Large intestine (tissue), 3 donors: ENCODE measurements around the gene FMNL1. TPM values are rescaled to one million over a fixed set of nuclear protein-coding genes. Genes with fewer than 3 reads are reported as not detected.
A peak's percentile ranks its signal among the peaks of the same experiment; 100 is the strongest.
"Not testable (repeated sequence)": the region's sequence is repeated elsewhere in the genome, so short reads cannot be mapped to it uniquely, and the experiment has no call there.

ENCODE experiments used
- DNase-seq, 2 donors: peaks; one replicate each; pipeline versions ENCODE4 v3.0.0 to v3.0.0-alpha.2; 2013
- H3K27ac ChIP-seq: one replicate; pipeline ENCODE4 v1.5.1; 2013; ENCODE audit warnings: low read length
- H3K27me3 ChIP-seq: 2 replicates; pipeline ENCODE4 v1.6.1; 2013; ENCODE audit warnings: low read length; ENCODE audit not compliant: control insufficient read depth, insufficient read depth
- H3K36me3 ChIP-seq: 2 replicates; pipeline ENCODE4 v1.6.1; 2013; ENCODE audit warnings: low read length; ENCODE audit not compliant: control insufficient read depth, insufficient read depth
- H3K4me1 ChIP-seq: one replicate; pipeline ENCODE4 v1.6.1; 2013; ENCODE audit warnings: low read length; ENCODE audit not compliant: control insufficient read depth, insufficient read depth
- H3K4me3 ChIP-seq: one replicate; pipeline ENCODE4 v1.5.1; 2013; ENCODE audit warnings: low read length
- H3K9me3 ChIP-seq: one replicate; pipeline ENCODE4 v1.6.1; 2013; ENCODE audit warnings: mild to moderate bottlenecking, low read depth, low read length, moderate library complexity; ENCODE audit not compliant: control insufficient read depth
- WGBS: methylation state at CpG from one replicate; pipeline ENCODE4 v1.1.5; 2013; ENCODE audit warnings: low lambda C conversion rate; ENCODE audit not compliant: insufficient coverage; 5-methylcytosine and 5-hydroxymethylcytosine counted together
- polyA plus RNA-seq: library from polyadenylated mRNA; unstranded; fragments of 120-200 nt; gene quantifications from one replicate; pipeline ENCODE4 v1.2.1, GENCODE V29; 2013

The FMNL1 gene
- polyA plus RNA-seq, 1 donor, result 8.5 TPM

DNA sequence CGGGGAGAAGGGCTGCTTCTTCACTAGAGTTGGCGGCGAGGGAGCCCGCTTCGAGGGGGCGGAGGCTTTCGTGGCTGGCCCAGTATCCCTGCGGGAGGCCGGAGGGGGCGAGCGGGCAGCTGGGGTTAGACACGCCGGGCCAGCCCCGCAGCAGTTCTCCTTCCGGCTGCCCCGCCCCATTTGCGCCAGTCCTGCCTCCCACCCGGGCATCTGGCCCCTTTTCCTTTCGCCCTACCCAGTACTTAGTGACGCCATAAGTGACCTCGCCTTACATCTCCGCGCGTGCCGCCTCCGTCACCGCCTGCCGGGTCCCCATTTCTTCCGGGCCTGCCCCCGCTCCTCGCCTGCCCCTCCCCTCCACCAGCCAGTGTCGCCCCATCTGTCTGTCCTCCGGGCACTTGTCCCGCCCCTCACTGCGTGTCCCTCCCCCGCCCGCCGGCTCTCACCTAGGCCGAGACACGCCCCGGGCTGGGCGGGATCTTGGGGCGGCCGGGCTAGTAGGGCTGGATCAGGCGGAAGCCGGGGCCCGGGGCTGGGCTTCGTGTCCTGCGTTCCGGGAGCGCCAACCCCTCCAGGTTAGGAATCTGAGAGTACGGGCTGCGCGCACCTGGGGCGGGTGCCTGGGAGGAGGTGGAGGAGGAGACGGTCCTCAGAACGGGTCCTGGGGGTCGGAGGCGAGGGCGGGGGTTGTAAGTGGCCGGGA lies 25.9 kb downstream of the FMNL1 start:
- H3K36me3 ChIP-seq, result no peaks in the 10 kb centered on the region
- no peaks in the 10 kb centered on the region for H3K9me3 ChIP-seq
- H3K4me1 ChIP-seq, result peaks cover 7% of the 10 kb centered on the region
- peak; percentile 90 to 98 for DNase-seq
- peaks cover 12% of the 10 kb centered on the region for H3K27me3 ChIP-seq
- peak overlapping the region; percentile 68 for H3K4me3 ChIP-seq
- no CpG with 5 or more reads among the region's 61 CpGs for WGBS
- peak overlapping the region; percentile 73 for H3K27ac ChIP-seq

DNA sequence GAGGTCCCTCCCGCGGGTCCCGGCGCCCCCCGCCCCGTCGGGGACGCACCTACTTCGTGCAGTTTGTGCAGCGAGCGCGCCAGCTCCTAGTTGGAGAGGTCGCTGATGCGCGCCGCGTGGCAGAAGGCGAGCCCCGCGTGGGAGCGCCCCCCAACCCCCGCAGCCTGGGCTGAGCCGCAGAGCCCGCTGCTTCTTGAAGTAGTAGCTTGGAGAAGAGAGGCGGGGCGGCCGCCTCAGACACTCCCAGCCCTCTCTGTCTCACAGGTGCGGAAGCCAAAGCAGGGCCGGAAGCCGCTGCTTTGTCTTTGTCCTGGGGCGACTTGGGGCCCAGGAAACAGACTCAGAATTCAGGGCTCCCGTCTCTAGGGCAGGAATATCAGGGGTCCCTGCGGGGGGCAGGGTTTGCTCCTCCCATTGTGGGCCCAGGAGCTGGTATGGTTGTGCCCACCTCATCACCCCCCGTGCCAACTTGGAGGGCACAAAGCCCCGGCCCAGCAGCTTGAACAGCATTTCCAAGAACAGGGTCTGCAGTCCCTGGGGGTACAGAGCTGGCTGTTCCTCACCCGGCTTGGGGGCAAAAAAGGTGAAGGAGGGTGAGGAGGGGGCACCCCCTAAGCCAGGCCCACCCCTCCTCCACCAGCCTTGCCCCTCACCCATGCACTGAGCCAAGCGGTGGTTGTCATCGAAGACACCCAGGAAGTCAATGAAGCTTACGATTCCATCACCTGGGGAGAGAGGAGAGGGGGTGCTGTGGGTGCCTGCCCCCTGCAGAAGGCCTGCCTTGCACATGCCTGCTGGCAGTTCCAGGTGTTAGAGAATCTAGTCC lies 26.7 kb downstream of the FMNL1 start:
- DNase-seq, result peak in 1 of 2 donors; percentile 78
- WGBS, result no CpG with 5 or more reads among the region's 39 CpGs
- peaks cover 7% of the 10 kb centered on the region for H3K4me1 ChIP-seq

DNA sequence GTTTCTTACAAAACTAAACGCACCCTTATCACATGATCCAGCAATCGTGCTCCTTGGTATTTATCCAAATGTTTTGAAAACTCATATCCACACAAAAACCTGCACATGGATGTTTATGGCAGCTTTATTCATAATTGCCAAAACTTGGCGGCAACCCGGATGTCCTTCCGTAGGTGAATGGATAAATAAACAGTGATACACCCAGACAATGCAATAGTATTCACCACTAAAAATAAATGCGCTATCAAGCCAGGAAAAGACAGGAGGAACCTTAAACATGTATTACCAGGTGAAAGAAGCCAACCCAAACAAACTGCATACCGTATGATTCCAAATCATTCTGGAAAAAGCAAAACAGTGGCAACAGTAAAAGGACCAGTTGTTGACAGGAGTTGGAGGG lies 30.2 kb downstream of the FMNL1 start:
- Histone ChIP-seq H3K4me3 (no peak overlapping the region), H3K9me3 (no peaks in the 10 kb centered on the region), H3K36me3 (no peaks in the 10 kb centered on the region), H3K27me3 (peaks cover under 1% of the 10 kb centered on the region), H3K4me1 (peaks cover under 1% of the 10 kb centered on the region), H3K27ac (no peak overlapping the region)
- no peak for DNase-seq
- WGBS, result 100% methylated on average over 2 of the region's 7 CpGs

More for the DNA sequence above, 26.7 kb downstream of the FMNL1 start:
- peak overlapping the region; percentile 68 for H3K4me3 ChIP-seq
- H3K27me3 ChIP-seq, result peaks cover 12% of the 10 kb centered on the region
- H3K36me3 ChIP-seq, result no peaks in the 10 kb centered on the region
- no peaks in the 10 kb centered on the region for H3K9me3 ChIP-seq
- peak overlapping the region; percentile 73 for H3K27ac ChIP-seq

DNA sequence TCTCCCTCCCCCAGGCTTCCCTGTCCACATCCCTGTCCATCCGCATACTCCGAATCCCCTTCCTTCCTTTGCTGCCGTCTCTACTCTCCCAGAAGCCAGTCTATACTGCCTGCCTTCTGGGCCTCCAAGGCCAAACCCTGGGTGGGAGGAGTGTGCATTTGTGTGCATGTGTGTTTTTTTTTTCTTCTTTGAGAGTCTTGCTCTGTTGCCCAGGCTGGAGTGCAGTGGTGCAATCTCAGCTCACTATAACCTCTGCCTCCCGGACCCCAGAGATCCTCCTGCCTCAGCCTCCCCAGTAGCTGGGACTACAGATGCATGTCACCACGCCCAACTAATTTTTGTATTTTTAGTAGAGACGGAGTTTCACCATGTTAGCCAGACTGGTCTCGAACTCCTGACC lies 31.6 kb downstream of the FMNL1 start:
- not testable (repeated sequence) for H3K9me3 ChIP-seq, H3K27ac ChIP-seq, H3K4me1 ChIP-seq, DNase-seq, H3K27me3 ChIP-seq, H3K4me3 ChIP-seq, H3K36me3 ChIP-seq
- WGBS, result 94% methylated on average over 2 of the region's 7 CpGs

DNA sequence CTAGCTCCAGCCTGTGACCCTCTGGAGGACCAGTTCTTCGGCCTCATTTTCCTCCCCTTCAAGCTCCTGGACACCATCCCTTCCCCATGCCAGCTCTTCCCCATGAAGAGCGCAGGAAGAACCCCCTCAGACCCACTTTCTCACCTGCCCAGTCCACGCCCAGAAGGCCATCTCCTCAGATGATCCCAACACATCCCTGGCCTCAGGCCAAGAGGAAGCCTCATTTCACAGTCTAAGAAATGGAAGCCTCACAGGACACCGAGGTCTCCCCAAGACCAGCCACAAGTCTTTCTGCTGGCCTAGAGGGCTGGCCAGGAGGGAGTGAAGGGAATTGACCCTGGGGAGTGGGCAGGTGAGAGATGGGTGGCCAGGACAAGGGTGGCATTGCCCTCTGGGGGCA lies 32.2 kb downstream of the FMNL1 start:
- Histone ChIP-seq H3K36me3 (no peaks in the 10 kb centered on the region), H3K4me3 (no peak overlapping the region), H3K4me1 (no peaks in the 10 kb centered on the region), H3K27me3 (no peaks in the 10 kb centered on the region), H3K27ac (no peak overlapping the region), H3K9me3 (no peaks in the 10 kb centered on the region)
- no CpG with 5 or more reads among the region's 4 CpGs for WGBS
- no peak for DNase-seq

DNA sequence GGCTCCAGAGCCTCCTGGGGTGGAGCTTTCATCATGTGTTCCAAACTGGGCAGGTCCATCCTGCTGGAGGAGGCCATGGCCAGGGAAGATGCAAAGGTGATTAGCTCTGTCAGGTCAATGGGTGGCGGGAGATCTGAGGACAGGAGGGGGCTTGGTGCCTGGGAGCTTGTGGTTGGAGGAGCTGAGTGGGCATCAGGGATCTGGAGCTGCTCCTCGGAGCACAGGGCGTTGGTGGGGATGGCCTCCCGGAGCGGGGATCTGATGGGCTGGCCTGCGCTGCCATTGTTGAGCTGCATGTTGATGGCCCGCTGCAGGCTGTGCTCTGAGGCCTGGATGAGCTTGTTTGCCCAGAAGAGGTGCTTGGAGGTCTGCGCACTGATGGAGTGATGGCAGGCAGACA lies 33.7 kb downstream of the FMNL1 start:
- DNase-seq, result no peak

DNA sequence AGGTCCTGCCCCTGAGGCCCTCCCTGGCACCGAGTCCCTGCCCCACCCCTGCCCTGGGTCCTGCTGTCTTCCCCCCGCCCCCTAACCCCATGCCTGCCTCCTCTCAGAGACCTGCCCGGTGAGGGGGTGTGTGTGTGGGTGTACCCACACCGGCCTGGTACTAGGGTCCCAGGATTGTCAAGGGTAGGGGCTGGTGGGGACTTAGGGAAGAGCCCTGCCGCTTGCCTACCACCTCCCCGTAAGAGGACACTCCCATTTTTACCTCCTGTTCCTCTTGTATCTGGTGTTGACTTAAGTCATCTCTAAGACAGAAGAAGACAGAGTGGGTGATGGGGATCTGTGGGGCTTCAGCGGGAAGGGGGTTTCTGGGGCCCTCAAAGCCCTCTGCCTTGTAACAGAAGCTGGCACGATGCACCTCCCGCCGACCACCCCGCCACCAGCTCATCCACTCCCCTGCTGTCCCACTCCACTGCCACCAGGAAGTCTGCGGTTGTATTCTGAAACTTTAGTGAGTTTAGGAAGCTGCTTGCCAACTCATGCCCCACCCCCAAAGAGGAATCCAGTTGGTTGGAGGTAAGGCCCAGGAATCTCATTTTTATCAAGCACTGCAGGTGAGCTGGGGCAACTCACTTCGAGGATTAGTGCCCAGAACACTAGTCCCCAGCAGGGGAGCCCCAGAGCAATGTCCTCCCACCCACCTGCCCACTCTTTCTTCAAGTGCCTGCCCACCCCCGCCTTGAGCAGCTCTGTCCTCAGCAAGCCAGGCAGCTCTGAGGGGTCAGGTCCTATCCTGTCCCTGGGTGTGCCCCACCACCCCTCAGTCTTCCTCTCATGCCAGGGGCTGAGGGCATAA lies 34.7 kb downstream of the FMNL1 start:
- Histone ChIP-seq H3K4me1 (no peaks in the 10 kb centered on the region), H3K27me3 (no peaks in the 10 kb centered on the region), H3K9me3 (no peaks in the 10 kb centered on the region), H3K4me3 (no peak overlapping the region), H3K36me3 (no peaks in the 10 kb centered on the region), H3K27ac (no peak overlapping the region)
- DNase-seq, result no peak
- no CpG with 5 or more reads among the region's 14 CpGs for WGBS

More for the DNA sequence above, 33.7 kb downstream of the FMNL1 start:
- no CpG with 5 or more reads among the region's 8 CpGs for WGBS
- H3K27me3 ChIP-seq, result no peaks in the 10 kb centered on the region
- H3K27ac ChIP-seq, result no peak overlapping the region
- no peaks in the 10 kb centered on the region for H3K4me1 ChIP-seq
- H3K9me3 ChIP-seq, result no peaks in the 10 kb centered on the region
- no peak overlapping the region for H3K4me3 ChIP-seq
- H3K36me3 ChIP-seq, result no peaks in the 10 kb centered on the region

DNA sequence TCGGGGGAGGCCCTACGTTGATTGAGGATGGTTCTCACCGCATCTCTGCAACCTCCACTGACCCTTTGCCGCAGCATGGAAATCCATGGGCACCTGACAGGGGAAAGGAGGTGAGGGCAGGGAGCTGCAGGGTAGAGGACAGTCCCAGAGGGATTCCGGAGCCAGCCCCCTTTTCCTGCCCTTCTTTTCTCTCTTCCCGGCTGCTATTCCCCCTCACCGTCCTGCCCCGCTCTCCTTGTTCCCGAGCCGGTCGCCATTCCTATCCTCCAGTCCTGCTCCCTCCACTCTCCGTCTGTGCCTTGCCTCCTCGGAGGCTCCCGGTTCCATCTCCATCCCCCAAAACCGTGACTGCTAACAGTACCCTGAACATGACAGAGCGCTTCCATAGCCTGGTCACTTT lies 35.4 kb downstream of the FMNL1 start:
- H3K27me3 ChIP-seq, result no peaks in the 10 kb centered on the region
- H3K36me3 ChIP-seq, result no peaks in the 10 kb centered on the region
- no peaks in the 10 kb centered on the region for H3K9me3 ChIP-seq
- H3K27ac ChIP-seq, result no peak overlapping the region
- no peak for DNase-seq
- H3K4me3 ChIP-seq, result no peak overlapping the region
- WGBS, result no CpG with 5 or more reads among the region's 16 CpGs
- H3K4me1 ChIP-seq, result peaks cover under 1% of the 10 kb centered on the region

DNA sequence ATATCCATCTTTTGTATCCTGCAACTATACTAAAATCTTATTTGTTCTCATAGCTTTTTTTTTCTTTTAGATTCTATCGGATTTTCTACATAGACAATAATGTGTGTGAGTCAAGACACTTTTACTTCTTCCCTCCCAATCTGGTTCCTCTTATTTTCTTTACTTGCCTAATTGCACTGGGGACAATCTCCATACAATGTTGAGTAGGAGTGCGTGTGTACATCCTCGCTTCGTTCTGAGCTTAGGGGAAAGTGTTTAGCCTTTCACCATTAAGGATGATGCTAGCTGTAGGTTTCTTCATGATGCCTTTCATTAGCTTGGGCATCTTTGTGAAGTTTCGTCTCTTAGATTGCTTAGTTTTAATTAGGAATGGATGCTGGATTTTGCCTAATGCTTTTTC lies 37.3 kb downstream of the FMNL1 start:
- WGBS, result no CpG with 5 or more reads among the region's 5 CpGs
- Histone ChIP-seq H3K4me3 (no peak overlapping the region), H3K9me3 (no peaks in the 10 kb centered on the region), H3K27ac (no peak overlapping the region), H3K27me3 (no peaks in the 10 kb centered on the region), H3K36me3 (peaks cover 3% of the 10 kb centered on the region), H3K4me1 (peaks cover 7% of the 10 kb centered on the region)
- no peak for DNase-seq

DNA sequence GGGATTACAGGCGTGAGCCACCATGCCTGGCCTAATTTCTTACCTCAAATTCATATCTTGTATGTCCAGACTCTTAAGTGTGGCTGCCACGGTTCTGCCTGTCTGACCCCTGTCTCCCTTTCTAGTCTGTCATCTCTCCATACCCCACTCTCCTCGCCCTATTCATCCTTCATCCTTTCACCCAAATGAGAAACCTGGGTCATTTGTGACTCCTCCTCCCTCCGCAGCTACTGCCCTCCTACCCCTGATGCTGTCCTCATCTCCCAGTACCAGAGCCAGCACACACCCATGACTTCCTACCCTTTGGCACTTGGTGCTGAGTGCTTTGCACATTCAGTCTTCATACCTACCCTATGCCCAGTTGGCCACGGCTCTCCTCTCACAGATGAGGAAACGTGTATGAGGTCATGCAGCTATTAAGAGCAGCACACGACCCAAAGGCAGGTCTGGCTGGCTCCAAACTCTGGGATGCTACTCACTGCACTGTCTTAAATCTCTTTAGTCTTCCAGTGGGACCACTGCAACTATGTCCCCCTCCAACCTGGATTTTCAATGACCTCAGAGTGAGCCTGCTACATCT lies 38.6 kb downstream of the FMNL1 start:
- H3K27me3 ChIP-seq, result no peaks in the 10 kb centered on the region
- H3K4me3 ChIP-seq, result no peak overlapping the region
- DNase-seq, result no peak
- H3K4me1 ChIP-seq, result peaks cover 19% of the 10 kb centered on the region
- whole genome bisulfite sequencing, result no CpG with 5 or more reads among the region's 7 CpGs
- H3K36me3 ChIP-seq, result peaks cover 15% of the 10 kb centered on the region
- no peak overlapping the region for H3K27ac ChIP-seq
- H3K9me3 ChIP-seq, result no peaks in the 10 kb centered on the region
